HepG2 (cell line): ENCODE results near the gene PIK3CB. TPM values are rescaled to one million over a fixed set of nuclear protein-coding genes. Genes with fewer than 3 reads are reported as not detected.

Source experiments
- BRCA1 ChIP-seq: sonication (generic); formaldehyde crosslinking; IDR thresholded peaks from 2 replicates; pipeline ENCODE4 v1.4.0; 2020; ENCODE audit warnings: missing genetic modification reagents
- EP300 ChIP-seq, 3 experiments: sonication (generic) in 1 of 3; formaldehyde crosslinking in 1 of 3; IDR thresholded peaks; 2 replicates each; pipeline versions ENCODE4 v1.5.1 to v1.6.1; 2011 to 2020; ENCODE audit warnings: low read depth in 2 of 3, low read length in 2 of 3, borderline replicate concordance in 1 of 3, improper control_type of control experiment in 1 of 3, mild to moderate bottlenecking in 1 of 3, missing genetic modification reagents in 1 of 3, moderate library complexity in 1 of 3
- FIP1L1 ChIP-seq: fragments of 200-400 bp; formaldehyde crosslinking; IDR thresholded peaks from 2 replicates; pipeline ENCODE4 v1.6.1; 2018; ENCODE audit warnings: low read depth, mild to moderate bottlenecking, low read length, moderate library complexity, borderline replicate concordance; ENCODE audit not compliant: insufficient read depth
- FOXP1 ChIP-seq, 2 experiments: fragments of 450-650 bp in 1 of 2; IDR thresholded peaks; 2 replicates each; pipeline ENCODE4 v1.6.1; 2017 to 2018; ENCODE audit warnings: antibody characterized with exemption in 1 of 2
- HMG20A ChIP-seq: IDR thresholded peaks from 2 replicates; pipeline ENCODE4 v1.6.1; 2016; ENCODE audit warnings: borderline replicate concordance
- MAFF ChIP-seq: IDR thresholded peaks from 2 replicates; pipeline ENCODE4 v1.6.1; 2011; ENCODE audit warnings: low read depth, low read length, improper control_type of control experiment
- MEIS1 ChIP-seq: sonication (generic); formaldehyde crosslinking; IDR thresholded peaks from 2 replicates; pipeline ENCODE4 v1.9.0; 2021; ENCODE audit warnings: mild to moderate bottlenecking, missing genetic modification reagents, moderate library complexity, borderline replicate concordance
- MXI1 ChIP-seq: IDR thresholded peaks from 3 replicates; pipeline ENCODE4 v1.6.1; 2012; ENCODE audit warnings: low read depth, low read length, inconsistent platforms, borderline replicate concordance
- NFRKB ChIP-seq: fragments of 450-650 bp; IDR thresholded peaks from 2 replicates; pipeline ENCODE4 v1.6.1; 2017
- PHF8 ChIP-seq: sonication (generic); formaldehyde crosslinking; IDR thresholded peaks from 2 replicates; pipeline ENCODE4 v1.5.0; 2020; ENCODE audit warnings: missing genetic modification reagents
- PRPF4 ChIP-seq: fragments of 200-400 bp; formaldehyde crosslinking; IDR thresholded peaks from 2 replicates; pipeline ENCODE4 v1.6.1; 2016; ENCODE audit warnings: low read length, low read depth; ENCODE audit not compliant: poor library complexity, severe bottlenecking
- RXRB ChIP-seq: IDR thresholded peaks from 2 replicates; pipeline ENCODE4 v1.6.1; 2016; ENCODE audit warnings: borderline replicate concordance, missing genetic modification reagents, missing compliant biosample characterization
- SP4 ChIP-seq: sonication (generic); formaldehyde crosslinking; IDR thresholded peaks from 2 replicates; pipeline ENCODE4 v1.8.1; 2023; ENCODE audit warnings: mild to moderate bottlenecking, missing genetic modification reagents
- TBX3 ChIP-seq: fragments of 450-650 bp; IDR thresholded peaks from 2 replicates; pipeline ENCODE4 v1.6.1; 2017; ENCODE audit warnings: antibody characterized with exemption, mild to moderate bottlenecking, inconsistent platforms, borderline replicate concordance
- USF2 ChIP-seq, 2 experiments: sonication (generic) in 1 of 2; formaldehyde crosslinking in 1 of 2; IDR thresholded peaks; 2 replicates each; pipeline versions ENCODE4 v1.5.1 to v1.6.1; 2011 to 2020; ENCODE audit warnings: borderline replicate concordance in 1 of 2, low read depth in 1 of 2, low read length in 1 of 2, mild to moderate bottlenecking in 1 of 2, missing genetic modification reagents in 1 of 2, moderate library complexity in 1 of 2
- WIZ ChIP-seq: sonication (generic); formaldehyde crosslinking; IDR thresholded peaks from 2 replicates; pipeline ENCODE4 v1.5.1; 2020; ENCODE audit warnings: mild to moderate bottlenecking, missing genetic modification reagents
- YEATS2 ChIP-seq: sonication (generic); formaldehyde crosslinking; IDR thresholded peaks from 2 replicates; pipeline ENCODE4 v1.4.0; 2020; ENCODE audit warnings: missing genetic modification reagents, borderline replicate concordance
- ZBTB8A ChIP-seq: sonication (generic); formaldehyde crosslinking; IDR thresholded peaks from 2 replicates; pipeline ENCODE4 v1.4.0; 2020; ENCODE audit warnings: mild to moderate bottlenecking, low read depth, missing genetic modification reagents, borderline replicate concordance
- ZMYM2 ChIP-seq: sonication (generic); formaldehyde crosslinking; IDR thresholded peaks from 2 replicates; pipeline ENCODE4 v1.8.0; 2022; ENCODE audit warnings: mild to moderate bottlenecking, missing genetic modification reagents
- ZNF124 ChIP-seq: sonication (generic); formaldehyde crosslinking; IDR thresholded peaks from 2 replicates; pipeline ENCODE4 v1.4.0; 2020; ENCODE audit warnings: missing genetic modification reagents
- ZNF205 ChIP-seq: IDR thresholded peaks from 2 replicates; pipeline ENCODE4 v1.6.1; 2018; ENCODE audit warnings: missing biosample characterization, missing genetic modification reagents
- ZNF253 ChIP-seq: sonication (generic); formaldehyde crosslinking; IDR thresholded peaks from 2 replicates; pipeline ENCODE4 v1.8.0; 2022; ENCODE audit warnings: mild to moderate bottlenecking, missing genetic modification reagents, borderline replicate concordance
- ZNF326 ChIP-seq: sonication (generic); formaldehyde crosslinking; IDR thresholded peaks from 2 replicates; pipeline ENCODE4 v1.4.0; 2020; ENCODE audit warnings: missing genetic modification reagents, borderline replicate concordance
- ZNF549 ChIP-seq: sonication (generic); formaldehyde crosslinking; IDR thresholded peaks from 2 replicates; pipeline ENCODE4 v1.5.0; 2020; ENCODE audit warnings: missing genetic modification reagents
- ZNF792 ChIP-seq: IDR thresholded peaks from 2 replicates; pipeline ENCODE4 v1.6.1; 2016
- ZNF891 ChIP-seq: sonication (generic); formaldehyde crosslinking; IDR thresholded peaks from 2 replicates; pipeline ENCODE4 v1.5.0; 2020; ENCODE audit warnings: mild to moderate bottlenecking, missing genetic modification reagents
- polyA plus RNA-seq, 8 experiments: library from polyadenylated mRNA; depleted of rRNA in 3 of 8; stranded (reverse) in 7 of 8; unstranded in 1 of 8; fragments of >200 nt; fragmentation: Illumina TruSeq in 4 of 8; extraction: Trizol in 4 of 8; gene quantifications; 2 replicates each; pipeline versions ENCODE4 v1.2.1 to v1.2.3, GENCODE V29; 2011 to 2016; ENCODE audit warnings: low read depth in 4 of 8, missing spikeins in 1 of 8, mixed read lengths in 1 of 8; ENCODE audit not compliant: insufficient read depth in 1 of 8
- total RNA-seq, 5 experiments: library from RNA; depleted of rRNA; stranded (reverse); fragments of >200 nt; fragmentation: Illumina TruSeq; extraction: Trizol; gene quantifications; 2 replicates each; pipeline ENCODE4 v1.2.3, GENCODE V29; 2016; ENCODE audit warnings: low read depth in 1 of 5
- TF ChIP-seq, protein P1 (sequence below): conservative IDR thresholded peaks from 2 replicates; pipeline ENCODE4 v1.6.1; 2018; ENCODE audit warnings: missing genetic modification reagents

The PIK3CB gene
- total and polyA plus RNA-seq, 2 of the 13 experiments (the other 11 are each of a cell fraction or from before 2014, with no cell fraction given) = 6.6 to 18.7 TPM

DNA sequence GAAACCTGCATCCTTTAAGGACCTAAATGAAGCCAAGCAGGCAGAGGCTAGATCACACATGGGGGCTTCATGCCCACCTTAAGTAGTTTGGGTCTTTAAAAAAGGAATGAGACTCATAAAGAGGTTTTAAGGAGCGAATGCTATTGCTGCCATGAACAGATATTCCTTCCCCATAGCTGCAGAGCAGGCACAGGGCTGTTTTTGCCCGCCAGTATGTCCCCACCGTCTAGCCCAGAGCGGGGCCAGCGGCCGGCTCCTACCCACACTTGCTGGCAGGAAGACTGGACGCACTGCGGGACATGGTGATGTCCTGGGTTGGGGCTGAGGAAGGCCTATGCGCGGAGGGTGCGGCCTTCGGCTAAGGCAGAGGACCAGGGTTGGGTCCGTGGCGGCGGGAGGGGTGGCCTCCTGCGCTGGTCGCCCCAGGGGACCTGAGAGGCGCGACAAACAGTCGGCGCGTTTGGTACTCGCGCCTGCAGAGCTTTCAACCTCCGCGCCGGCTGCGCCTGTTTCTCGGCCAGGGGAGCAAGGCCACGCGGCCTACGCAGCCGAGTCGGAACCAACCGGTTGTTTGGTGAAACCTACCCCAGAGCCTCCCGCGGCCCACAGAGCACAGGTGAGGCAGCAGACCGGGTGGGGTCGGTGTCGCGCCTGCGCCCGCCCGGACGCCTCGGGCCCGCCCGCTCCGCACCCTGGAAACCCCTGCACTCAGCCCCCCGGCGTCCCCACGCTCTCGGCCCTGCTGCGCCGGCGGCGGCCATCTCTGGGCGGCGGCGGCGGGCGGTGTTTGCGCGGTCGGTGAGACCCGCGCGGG, 226.2 kb downstream of the PIK3CB start, which contains the start of gene FAIM (continued):
- peak; percentile 96 for TF ChIP-seq ZNF253 (CRISPR knock-in tag)
- TF ChIP-seq YEATS2 (CRISPR knock-in tag) = peak; percentile 57; the same call in 1 of the 2 replicates
- no peak for TF ChIP-seq TBX3
- 0 out of 2 replicates have a peak, but pooled peaks have one; percentile 55 for TF ChIP-seq BRCA1 (CRISPR knock-in tag)
- no peak for TF ChIP-seq NFRKB
- TF ChIP-seq ZNF792 = peak; percentile 56
- no peak for TF ChIP-seq USF2 (IDR thresholded peaks at IDR 0.05; ENCODE audit: low read depth, low read length)
- TF ChIP-seq USF2 (CRISPR knock-in tag; IDR thresholded peaks at IDR 0.05; ENCODE audit: borderline replicate concordance) = no peak
- no peak for TF ChIP-seq ZNF326 (CRISPR knock-in tag)
- 0 out of 2 replicates have a peak, but pooled peaks have one; percentile 77 for TF ChIP-seq ZNF124 (CRISPR knock-in tag)
- no peak for TF ChIP-seq ZMYM2 (CRISPR knock-in tag)
- 0 out of 3 replicates have a peak, but pooled peaks have one; percentile 11 for TF ChIP-seq MXI1
- peak; percentile 43; the same call in 1 of the 2 replicates for TF ChIP-seq ZNF205
- no peak for TF ChIP-seq MAFF
- no peak for TF ChIP-seq FIP1L1
- no peak for TF ChIP-seq MEIS1 (CRISPR knock-in tag)
- no peak for TF ChIP-seq ZBTB8A (CRISPR knock-in tag)
- no peak for TF ChIP-seq HMG20A (CRISPR knock-in tag)
- TF ChIP-seq PHF8 (CRISPR knock-in tag) = peak; percentile 98
- TF ChIP-seq, protein P1, sequence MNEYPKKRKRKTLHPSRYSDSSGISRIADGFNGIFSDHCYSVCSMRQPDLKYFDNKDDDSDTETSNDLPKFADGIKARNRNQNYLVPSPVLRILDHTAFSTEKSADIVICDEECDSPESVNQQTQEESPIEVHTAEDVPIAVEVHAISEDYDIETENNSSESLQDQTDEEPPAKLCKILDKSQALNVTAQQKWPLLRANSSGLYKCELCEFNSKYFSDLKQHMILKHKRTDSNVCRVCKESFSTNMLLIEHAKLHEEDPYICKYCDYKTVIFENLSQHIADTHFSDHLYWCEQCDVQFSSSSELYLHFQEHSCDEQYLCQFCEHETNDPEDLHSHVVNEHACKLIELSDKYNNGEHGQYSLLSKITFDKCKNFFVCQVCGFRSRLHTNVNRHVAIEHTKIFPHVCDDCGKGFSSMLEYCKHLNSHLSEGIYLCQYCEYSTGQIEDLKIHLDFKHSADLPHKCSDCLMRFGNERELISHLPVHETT (CRISPR knock-in tag) = no peak
- no peak for TF ChIP-seq ZNF549 (CRISPR knock-in tag)
- no peak for TF ChIP-seq PRPF4
- peak; percentile 21; the same call in 1 of the 2 replicates for TF ChIP-seq ZNF891 (CRISPR knock-in tag)
- TF ChIP-seq RXRB (CRISPR knock-in tag) = peak; percentile 14; the same call in 1 of the 2 replicates
- 0 out of 4 replicates have a peak, but pooled peaks of 1 of the 2 experiments have one; percentile 17 for TF ChIP-seq EP300 (IDR thresholded peaks at IDR 0.05; ENCODE audit: low read depth in 2 of 2, low read length in 2 of 2)
- peak; percentile 32; the same call in 1 of the 2 replicates for TF ChIP-seq EP300 (CRISPR knock-in tag; IDR thresholded peaks at IDR 0.05; ENCODE audit: borderline replicate concordance)
- TF ChIP-seq SP4 (CRISPR knock-in tag) = peak; percentile 54
- TF ChIP-seq WIZ (CRISPR knock-in tag) = no peak
- no peak for TF ChIP-seq FOXP1 (IDR thresholded peaks at IDR 0.05)
- no peak for TF ChIP-seq FOXP1 (CRISPR knock-in tag; IDR thresholded peaks at IDR 0.05)
